Activated CD8-positive, alpha-beta T cell treated with anti-CD3 and anti-CD28 coated beads for 36 hours (primary cell): ENCODE results near the gene LILRA5. TPM values are rescaled to one million over a fixed set of nuclear protein-coding genes. Genes with fewer than 3 reads are reported as not detected.

Experiments
- ATAC-seq: fragments of 200-7000 bp; cut with Tn5 transposase; one replicate; pipeline ENCODE4 v1.10.0; 2021; ENCODE audit warnings: mild to moderate bottlenecking, moderate library complexity
- CTCF ChIA-PET: fragments of 350-600 bp; sonication (Branson Sonifier 250); formaldehyde crosslinking; loops from one replicate; lab custom pipeline; 2021; ENCODE audit warnings: antibody characterized with exemption; lab: Charles Lee
- POLR2A ChIA-PET: fragments of 350-600 bp; sonication (Branson Sonifier 250); formaldehyde crosslinking; loops from one replicate; lab custom pipeline; 2021; ENCODE audit warnings: antibody characterized with exemption; lab: Charles Lee
- DNase-seq: peaks from one replicate; pipeline ENCODE4 v3.0.0-alpha.2; 2020
- H3K27ac Mint-ChIP-seq: one replicate; pipeline ENCODE4 v1.8.0; 2021; ENCODE audit warnings: mild to moderate bottlenecking, mixed read lengths
- H3K27me3 Mint-ChIP-seq: one replicate; pipeline ENCODE4 v1.8.0; 2021; ENCODE audit warnings: mixed read lengths
- H3K36me3 Mint-ChIP-seq: one replicate; pipeline ENCODE4 v1.8.0; 2021; ENCODE audit warnings: low read depth, mixed read lengths
- H3K4me1 Mint-ChIP-seq: one replicate; pipeline ENCODE4 v1.8.0; 2021; ENCODE audit warnings: low read depth, mixed read lengths
- H3K4me3 Mint-ChIP-seq: one replicate; pipeline ENCODE4 v1.8.0; 2021; ENCODE audit warnings: mild to moderate bottlenecking, moderate library complexity, mixed read lengths
- H3K9me3 Mint-ChIP-seq: one replicate; pipeline ENCODE4 v1.8.0; 2021; ENCODE audit warnings: mixed read lengths
- intact Hi-C: fragments of 100-400 bp; cut with micrococcal nuclease; formaldehyde crosslinking; loops from one replicate; pipeline ENCODE4 v1.10.0; 2022
- total RNA-seq, 2 experiments: library from RNA; stranded (reverse); gene quantifications; one replicate each; pipeline ENCODE4 v1.2.3, GENCODE V29; 2021
- TF ChIP-seq, protein P1 (sequence below): fragments of 200-600 bp; IDR thresholded peaks from one replicate; pipeline ENCODE4 v1.8.0; 2022; ENCODE audit warnings: antibody characterized with exemption, mild to moderate bottlenecking

LILRA5 gene
- total RNA-seq, 2 experiments from 2014 or later, result not detected

- intact Hi-C loops, result no loop called here
- DNase-seq (no peak), ATAC-seq (no peak)
- Mint-ChIP-seq H3K4me3 (no peak overlapping the region), H3K4me1 (no peaks in the 10 kb centered on the region), H3K27me3 (peaks cover 21% of the 10 kb centered on the region), H3K27ac (no peak overlapping the region), H3K36me3 (no peaks in the 10 kb centered on the region), H3K9me3 (no peaks in the 10 kb centered on the region)
- POLR2A ChIA-PET, result interaction anchor here (0.7 kb wide), 1 partner anchor 71 kb away, joined by 3 read pairs; no protein-coding TSS in a partner anchor
- CTCF ChIA-PET, result interaction anchor here (1.3 kb wide), 1 partner anchor 96 kb away, joined by 3 read pairs; the partner anchor contains the start of gene TTYH1
- TF ChIP-seq, protein P1, sequence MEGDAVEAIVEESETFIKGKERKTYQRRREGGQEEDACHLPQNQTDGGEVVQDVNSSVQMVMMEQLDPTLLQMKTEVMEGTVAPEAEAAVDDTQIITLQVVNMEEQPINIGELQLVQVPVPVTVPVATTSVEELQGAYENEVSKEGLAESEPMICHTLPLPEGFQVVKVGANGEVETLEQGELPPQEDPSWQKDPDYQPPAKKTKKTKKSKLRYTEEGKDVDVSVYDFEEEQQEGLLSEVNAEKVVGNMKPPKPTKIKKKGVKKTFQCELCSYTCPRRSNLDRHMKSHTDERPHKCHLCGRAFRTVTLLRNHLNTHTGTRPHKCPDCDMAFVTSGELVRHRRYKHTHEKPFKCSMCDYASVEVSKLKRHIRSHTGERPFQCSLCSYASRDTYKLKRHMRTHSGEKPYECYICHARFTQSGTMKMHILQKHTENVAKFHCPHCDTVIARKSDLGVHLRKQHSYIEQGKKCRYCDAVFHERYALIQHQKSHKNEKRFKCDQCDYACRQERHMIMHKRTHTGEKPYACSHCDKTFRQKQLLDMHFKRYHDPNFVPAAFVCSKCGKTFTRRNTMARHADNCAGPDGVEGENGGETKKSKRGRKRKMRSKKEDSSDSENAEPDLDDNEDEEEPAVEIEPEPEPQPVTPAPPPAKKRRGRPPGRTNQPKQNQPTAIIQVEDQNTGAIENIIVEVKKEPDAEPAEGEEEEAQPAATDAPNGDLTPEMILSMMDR, result no peak
Observed at GRCh38 chr19:54319892-54320670, 7.1 kb upstream of the LILRA5 start.

DNA sequence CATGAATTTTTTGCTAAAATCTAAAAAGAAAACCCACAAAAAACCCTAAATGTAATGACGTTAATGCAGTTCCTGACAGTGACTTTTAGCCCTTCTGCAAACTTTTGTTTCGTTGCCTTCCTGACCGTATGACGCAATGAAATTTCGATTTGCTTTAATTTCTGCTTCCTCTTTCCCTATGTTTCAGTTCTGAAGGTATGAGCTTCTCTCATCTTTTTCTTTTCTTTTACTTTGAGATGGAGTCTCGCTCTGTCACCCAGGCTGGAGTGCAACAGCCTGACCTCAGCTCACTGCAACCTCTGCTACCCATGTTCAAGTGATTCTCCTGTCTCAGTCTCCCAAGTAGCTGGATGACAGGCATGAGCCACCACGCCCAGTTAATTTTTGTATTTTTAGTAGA, 6.1 kb upstream of the LILRA5 start:
- ChIA-PET CTCF (no interaction called here), POLR2A (no interaction called here)
- intact Hi-C loops, result no loop called here
- Mint-ChIP-seq H3K9me3 (no peaks in the 10 kb centered on the region), H3K4me3 (no peak overlapping the region), H3K27me3 (peaks cover 16% of the 10 kb centered on the region), H3K4me1 (no peaks in the 10 kb centered on the region), H3K36me3 (no peaks in the 10 kb centered on the region), H3K27ac (no peak overlapping the region)
- DNase-seq (no peak), ATAC-seq (no peak)
- TF ChIP-seq, protein P1, result no peak

DNA sequence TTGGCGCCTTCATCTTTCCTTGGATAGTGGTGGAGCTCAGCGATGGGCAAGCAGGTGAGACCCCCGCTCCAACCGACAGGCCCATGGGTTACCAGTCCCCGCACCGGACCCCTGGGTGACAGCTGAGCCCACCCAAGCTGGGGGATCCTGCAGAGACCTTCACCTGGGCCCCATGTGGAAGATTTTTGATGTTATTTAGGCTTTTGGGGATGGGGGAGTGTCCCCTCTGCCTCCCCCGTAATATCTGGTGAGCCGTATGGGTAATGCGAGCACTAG, 4.9 kb upstream of the LILRA5 start:
- Mint-ChIP-seq H3K36me3 (no peaks in the 10 kb centered on the region), H3K9me3 (no peaks in the 10 kb centered on the region), H3K4me3 (no peak overlapping the region), H3K27me3 (peaks cover 18% of the 10 kb centered on the region), H3K27ac (no peak overlapping the region), H3K4me1 (no peaks in the 10 kb centered on the region)
- CTCF ChIA-PET, result interaction anchor here (2.4 kb wide), 1 partner anchor 73 kb away, joined by 13 read pairs; no protein-coding TSS in a partner anchor
- intact Hi-C loops, result no loop called here
- DNase-seq (no peak), ATAC-seq (no peak)
- TF ChIP-seq, protein P1, result no peak
- POLR2A ChIA-PET, result no interaction called here

- DNase-seq (no peak), ATAC-seq (no peak)
- intact Hi-C loops, result no loop called here
- TF ChIP-seq, protein P1, result no peak
- Mint-ChIP-seq H3K4me3 (no peak overlapping the region), H3K4me1 (no peaks in the 10 kb centered on the region), H3K27me3 (peaks cover 21% of the 10 kb centered on the region), H3K9me3 (no peaks in the 10 kb centered on the region), H3K36me3 (no peaks in the 10 kb centered on the region), H3K27ac (no peak overlapping the region)
- POLR2A ChIA-PET, result no interaction called here
- CTCF ChIA-PET, result interaction anchor here (0.9 to 2.4 kb wide), 2 partner anchors 73 to 85 kb away, joined by 3 to 13 read pairs; no protein-coding TSS in a partner anchor
Observed at GRCh38 chr19:54317108-54317964, 4.4 kb upstream of the LILRA5 start.
